HL-60 (cell line): ENCODE measurements around the gene COL1A2.

Experiments used
- DNase-seq, 2 experiments: peaks; one replicate each; pipeline ENCODE4 v3.0.0-alpha.2; 2010 to 2020; ENCODE audit warnings: low read depth in 1 of 2, low spot score in 1 of 2
- H3K27ac ChIP-seq: fragments of 250-450 bp; sonication (Bioruptor Pico); replicated peaks from 2 replicates; pipeline ENCODE4 v1.5.1; 2020; ENCODE audit warnings: mild to moderate bottlenecking, moderate library complexity
- H3K27me3 ChIP-seq: fragments of 250-450 bp; sonication (Bioruptor Pico); 2 replicates; pipeline ENCODE4 v1.5.1; 2021; ENCODE audit warnings: mild to moderate bottlenecking, moderate library complexity; ENCODE audit not compliant: insufficient read depth, poor library complexity, severe bottlenecking
- H3K4me3 ChIP-seq: replicated peaks from 2 replicates; pipeline ENCODE4 v1.5.1; 2011; ENCODE audit warnings: mild to moderate bottlenecking, control low read depth, low read length; ENCODE audit not compliant: insufficient read depth
- GABPA ChIP-seq: IDR thresholded peaks from 2 replicates; pipeline ENCODE4 v1.6.1; 2012; ENCODE audit warnings: low read depth
- POLR2AphosphoS5 ChIP-seq: IDR thresholded peaks from 2 replicates; pipeline ENCODE4 v1.6.1; 2012; ENCODE audit warnings: low read depth
- SPI1 ChIP-seq: IDR thresholded peaks from 2 replicates; pipeline ENCODE4 v1.6.1; 2012; ENCODE audit warnings: low read depth, mild to moderate bottlenecking, borderline replicate concordance
- TF ChIP-seq, protein P1 (sequence below): IDR thresholded peaks from one replicate; pipeline ENCODE4 v1.5.1; 2011; ENCODE audit warnings: low read length, control low read depth, inconsistent platforms; ENCODE audit not compliant: insufficient read depth
- TF ChIP-seq, protein P2 (sequence below): IDR thresholded peaks from 2 replicates; pipeline ENCODE4 v1.6.1; 2012; ENCODE audit warnings: low read depth; ENCODE audit not compliant: insufficient replicate concordance

The COL1A2 gene

DNA sequence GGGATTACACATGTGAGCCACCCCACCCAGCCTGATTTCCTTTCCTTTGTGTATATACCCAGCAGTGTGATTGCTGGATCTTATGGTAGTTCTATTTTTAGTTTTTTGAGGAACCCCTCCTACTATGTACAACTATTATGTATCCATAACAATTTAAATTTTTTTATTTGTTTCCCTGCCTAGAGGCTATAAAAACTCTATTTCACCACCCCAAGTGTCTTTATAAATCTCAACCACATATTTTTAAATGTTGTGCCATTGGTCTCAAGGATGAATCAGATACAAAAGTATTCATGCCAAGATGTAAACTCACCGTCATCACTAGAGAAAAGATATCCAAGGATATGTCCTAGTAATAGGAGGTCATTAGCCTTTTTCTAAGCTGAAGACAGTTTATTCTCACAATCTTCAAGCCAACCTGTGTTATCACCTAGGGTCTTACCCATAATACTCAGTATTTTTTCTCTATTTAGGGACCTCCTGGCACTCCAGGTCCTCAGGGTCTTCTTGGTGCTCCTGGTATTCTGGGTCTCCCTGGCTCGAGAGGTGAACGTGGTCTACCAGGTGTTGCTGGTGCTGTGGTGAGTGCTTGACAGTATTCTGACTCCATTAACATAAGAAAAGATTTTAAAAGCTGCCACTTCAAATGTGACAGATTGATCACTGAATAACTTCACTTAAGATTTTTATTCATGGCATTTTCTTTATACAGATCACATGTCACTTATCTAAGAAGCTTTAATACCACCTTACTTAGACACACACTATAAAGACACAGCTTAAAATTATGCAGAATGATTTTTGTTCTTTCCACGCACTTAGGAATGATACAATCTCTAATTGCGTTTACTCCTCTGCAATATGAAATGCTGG lies 29.4 kb downstream of the COL1A2 start:
- Histone ChIP-seq H3K27me3 (no peaks in the 10 kb centered on the region), H3K27ac (no peak overlapping the region), H3K4me3 (no peak overlapping the region)
- TF ChIP-seq, protein P1, sequence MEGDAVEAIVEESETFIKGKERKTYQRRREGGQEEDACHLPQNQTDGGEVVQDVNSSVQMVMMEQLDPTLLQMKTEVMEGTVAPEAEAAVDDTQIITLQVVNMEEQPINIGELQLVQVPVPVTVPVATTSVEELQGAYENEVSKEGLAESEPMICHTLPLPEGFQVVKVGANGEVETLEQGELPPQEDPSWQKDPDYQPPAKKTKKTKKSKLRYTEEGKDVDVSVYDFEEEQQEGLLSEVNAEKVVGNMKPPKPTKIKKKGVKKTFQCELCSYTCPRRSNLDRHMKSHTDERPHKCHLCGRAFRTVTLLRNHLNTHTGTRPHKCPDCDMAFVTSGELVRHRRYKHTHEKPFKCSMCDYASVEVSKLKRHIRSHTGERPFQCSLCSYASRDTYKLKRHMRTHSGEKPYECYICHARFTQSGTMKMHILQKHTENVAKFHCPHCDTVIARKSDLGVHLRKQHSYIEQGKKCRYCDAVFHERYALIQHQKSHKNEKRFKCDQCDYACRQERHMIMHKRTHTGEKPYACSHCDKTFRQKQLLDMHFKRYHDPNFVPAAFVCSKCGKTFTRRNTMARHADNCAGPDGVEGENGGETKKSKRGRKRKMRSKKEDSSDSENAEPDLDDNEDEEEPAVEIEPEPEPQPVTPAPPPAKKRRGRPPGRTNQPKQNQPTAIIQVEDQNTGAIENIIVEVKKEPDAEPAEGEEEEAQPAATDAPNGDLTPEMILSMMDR, result no peak
- no peak for TF ChIP-seq POLR2AphosphoS5
- TF ChIP-seq, protein P2, sequence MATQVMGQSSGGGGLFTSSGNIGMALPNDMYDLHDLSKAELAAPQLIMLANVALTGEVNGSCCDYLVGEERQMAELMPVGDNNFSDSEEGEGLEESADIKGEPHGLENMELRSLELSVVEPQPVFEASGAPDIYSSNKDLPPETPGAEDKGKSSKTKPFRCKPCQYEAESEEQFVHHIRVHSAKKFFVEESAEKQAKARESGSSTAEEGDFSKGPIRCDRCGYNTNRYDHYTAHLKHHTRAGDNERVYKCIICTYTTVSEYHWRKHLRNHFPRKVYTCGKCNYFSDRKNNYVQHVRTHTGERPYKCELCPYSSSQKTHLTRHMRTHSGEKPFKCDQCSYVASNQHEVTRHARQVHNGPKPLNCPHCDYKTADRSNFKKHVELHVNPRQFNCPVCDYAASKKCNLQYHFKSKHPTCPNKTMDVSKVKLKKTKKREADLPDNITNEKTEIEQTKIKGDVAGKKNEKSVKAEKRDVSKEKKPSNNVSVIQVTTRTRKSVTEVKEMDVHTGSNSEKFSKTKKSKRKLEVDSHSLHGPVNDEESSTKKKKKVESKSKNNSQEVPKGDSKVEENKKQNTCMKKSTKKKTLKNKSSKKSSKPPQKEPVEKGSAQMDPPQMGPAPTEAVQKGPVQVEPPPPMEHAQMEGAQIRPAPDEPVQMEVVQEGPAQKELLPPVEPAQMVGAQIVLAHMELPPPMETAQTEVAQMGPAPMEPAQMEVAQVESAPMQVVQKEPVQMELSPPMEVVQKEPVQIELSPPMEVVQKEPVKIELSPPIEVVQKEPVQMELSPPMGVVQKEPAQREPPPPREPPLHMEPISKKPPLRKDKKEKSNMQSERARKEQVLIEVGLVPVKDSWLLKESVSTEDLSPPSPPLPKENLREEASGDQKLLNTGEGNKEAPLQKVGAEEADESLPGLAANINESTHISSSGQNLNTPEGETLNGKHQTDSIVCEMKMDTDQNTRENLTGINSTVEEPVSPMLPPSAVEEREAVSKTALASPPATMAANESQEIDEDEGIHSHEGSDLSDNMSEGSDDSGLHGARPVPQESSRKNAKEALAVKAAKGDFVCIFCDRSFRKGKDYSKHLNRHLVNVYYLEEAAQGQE, result no peak
- no peak for TF ChIP-seq SPI1
- TF ChIP-seq GABPA, result no peak
- DNase-seq, result no peak

DNA sequence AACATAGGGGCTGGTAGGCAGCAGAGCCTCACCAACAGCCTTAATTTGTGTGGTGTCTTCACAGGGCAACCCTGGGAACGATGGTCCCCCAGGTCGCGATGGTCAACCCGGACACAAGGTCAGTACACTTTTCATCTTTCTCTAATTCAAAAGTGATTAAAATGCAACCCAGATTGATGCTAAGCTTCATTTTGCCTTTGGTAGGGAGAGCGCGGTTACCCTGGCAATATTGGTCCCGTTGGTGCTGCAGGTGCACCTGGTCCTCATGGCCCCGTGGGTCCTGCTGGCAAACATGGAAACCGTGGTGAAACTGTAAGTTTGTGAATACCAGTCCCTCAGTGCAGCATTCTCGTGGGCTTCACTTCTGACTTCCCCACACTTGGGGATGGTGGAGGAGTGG lies 30.9 kb downstream of the COL1A2 start:
- H3K27me3 ChIP-seq, result no peaks in the 10 kb centered on the region
- H3K27ac ChIP-seq, result no peak overlapping the region
- TF ChIP-seq, protein P2, result no peak
- no peak for TF ChIP-seq SPI1
- no peak for TF ChIP-seq POLR2AphosphoS5
- no peak for TF ChIP-seq GABPA
- TF ChIP-seq, protein P1, result no peak
- DNase-seq, result no peak
- no peak overlapping the region for H3K4me3 ChIP-seq

DNA sequence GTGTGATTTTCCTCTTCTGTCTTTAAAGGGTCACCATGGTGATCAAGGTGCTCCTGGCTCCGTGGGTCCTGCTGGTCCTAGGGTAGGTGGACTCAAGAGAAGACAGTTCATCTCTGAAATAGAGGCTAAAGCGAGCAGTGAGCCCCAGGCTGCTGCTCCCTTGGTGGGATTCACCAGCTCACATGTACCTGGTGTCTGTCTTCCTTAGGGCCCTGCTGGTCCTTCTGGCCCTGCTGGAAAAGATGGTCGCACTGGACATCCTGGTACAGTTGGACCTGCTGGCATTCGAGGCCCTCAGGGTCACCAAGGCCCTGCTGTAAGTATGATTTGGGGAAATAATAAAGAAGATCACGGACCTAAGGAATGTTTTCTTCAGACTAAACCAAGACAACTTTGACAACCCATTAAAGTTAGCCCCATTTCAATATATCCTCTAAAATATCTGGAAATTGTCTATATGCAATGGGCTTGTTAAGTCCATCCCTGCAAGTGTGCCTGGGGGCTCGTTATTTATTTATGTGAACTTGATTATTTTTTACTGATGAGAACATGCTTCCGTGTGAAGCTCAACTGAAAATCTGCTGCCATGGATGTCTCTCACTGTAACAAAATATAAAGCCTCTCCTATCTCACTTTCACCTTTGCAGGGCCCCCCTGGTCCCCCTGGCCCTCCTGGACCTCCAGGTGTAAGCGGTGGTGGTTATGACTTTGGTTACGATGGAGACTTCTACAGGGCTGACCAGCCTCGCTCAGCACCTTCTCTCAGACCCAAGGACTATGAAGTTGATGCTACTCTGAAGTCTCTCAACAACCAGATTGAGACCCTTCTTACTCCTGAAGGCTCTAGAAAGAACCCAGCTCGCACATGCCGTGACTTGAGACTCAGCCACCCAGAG lies 32.5 kb downstream of the COL1A2 start:
- H3K27me3 ChIP-seq, result no peaks in the 10 kb centered on the region
- H3K4me3 ChIP-seq, result no peak overlapping the region
- no peak for DNase-seq
- TF ChIP-seq POLR2AphosphoS5 (no peak), SPI1 (no peak), GABPA (no peak)
- TF ChIP-seq, protein P2, result no peak
- TF ChIP-seq, protein P1, result no peak
- H3K27ac ChIP-seq, result no peak overlapping the region
